Mesodermal cell (in vitro differentiated cells): Measurements from ENCODE around the gene CFC1.
"Not testable (repeated sequence)": the region's sequence is repeated elsewhere in the genome, so short reads cannot be mapped to it uniquely, and the experiment has no call there.

ENCODE experiments used
- H3K27ac ChIP-seq: 2 replicates; pipeline ENCODE4 v1.7.0; 2013; ENCODE audit warnings: mild to moderate bottlenecking, low read depth, low read length, moderate library complexity; ENCODE audit not compliant: severe bottlenecking
- H3K36me3 ChIP-seq: 2 replicates; pipeline ENCODE4 v1.7.1; 2013; ENCODE audit warnings: mild to moderate bottlenecking, low read length, moderate library complexity; ENCODE audit not compliant: control insufficient read depth, insufficient read depth
- H3K4me1 ChIP-seq: one replicate; pipeline ENCODE4 v1.7.1; 2013; ENCODE audit warnings: mild to moderate bottlenecking, low read length; ENCODE audit not compliant: insufficient read depth, control insufficient read depth, poor library complexity, severe bottlenecking
- H3K4me3 ChIP-seq: 2 replicates; pipeline ENCODE4 v1.7.0; 2013; ENCODE audit warnings: low read length, control low read depth, mild to moderate bottlenecking; ENCODE audit not compliant: insufficient read depth, poor library complexity, severe bottlenecking; ENCODE audit errors: extremely low read depth
- H3K9me3 ChIP-seq: 2 replicates; pipeline ENCODE4 v1.7.1; 2013; ENCODE audit warnings: mild to moderate bottlenecking, low read length, moderate library complexity; ENCODE audit not compliant: control insufficient read depth
- WGBS, 2 experiments: methylation state at CpG; one replicate each; pipeline ENCODE4 v1.1.5; 2013; ENCODE audit warnings: missing lambda C conversion rate in 2 of 2; ENCODE audit not compliant: insufficient coverage in 2 of 2; 5-methylcytosine and 5-hydroxymethylcytosine counted together

The CFC1 gene

GRCh38 chr2:130581491-130581890, 17.9 kb downstream of the CFC1 start:
- H3K4me1 ChIP-seq, H3K4me3 ChIP-seq, H3K9me3 ChIP-seq, H3K27ac ChIP-seq, H3K36me3 ChIP-seq: not testable (repeated sequence)
- no CpG with 5 or more reads among the region's 7 CpGs for WGBS, 2 experiments

DNA sequence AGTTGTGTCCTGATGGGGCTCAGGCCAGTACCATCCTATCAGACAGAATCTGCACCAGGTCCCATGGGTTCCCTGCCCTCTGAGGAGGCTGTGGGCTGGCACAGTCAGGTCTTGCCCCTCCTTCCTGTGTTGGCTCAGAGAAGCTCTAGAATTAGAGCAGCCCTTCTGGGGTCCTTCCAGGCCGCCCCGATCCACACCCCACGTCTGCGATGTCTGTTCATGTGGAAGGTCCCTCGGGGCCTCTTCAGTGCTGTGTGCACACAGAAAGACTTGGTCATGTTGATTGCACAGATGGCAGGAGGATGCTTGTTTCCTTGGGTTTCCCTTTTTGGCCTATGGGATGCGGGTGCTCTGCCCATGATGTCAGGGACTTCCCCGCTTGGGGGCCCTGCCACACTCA, 20.3 kb downstream of the CFC1 start:
- not testable (repeated sequence) for H3K27ac ChIP-seq, H3K4me1 ChIP-seq, H3K9me3 ChIP-seq, H3K36me3 ChIP-seq, H3K4me3 ChIP-seq
- no CpG with 5 or more reads among the region's 7 CpGs for WGBS, 2 experiments

GRCh38 chr2:130577559-130577958, 21.8 kb downstream of the CFC1 start:
- not testable (repeated sequence) for H3K4me1 ChIP-seq, H3K9me3 ChIP-seq, H3K4me3 ChIP-seq, H3K36me3 ChIP-seq, H3K27ac ChIP-seq
- no CpG with 5 or more reads among the region's 4 CpGs for WGBS, 2 experiments

DNA sequence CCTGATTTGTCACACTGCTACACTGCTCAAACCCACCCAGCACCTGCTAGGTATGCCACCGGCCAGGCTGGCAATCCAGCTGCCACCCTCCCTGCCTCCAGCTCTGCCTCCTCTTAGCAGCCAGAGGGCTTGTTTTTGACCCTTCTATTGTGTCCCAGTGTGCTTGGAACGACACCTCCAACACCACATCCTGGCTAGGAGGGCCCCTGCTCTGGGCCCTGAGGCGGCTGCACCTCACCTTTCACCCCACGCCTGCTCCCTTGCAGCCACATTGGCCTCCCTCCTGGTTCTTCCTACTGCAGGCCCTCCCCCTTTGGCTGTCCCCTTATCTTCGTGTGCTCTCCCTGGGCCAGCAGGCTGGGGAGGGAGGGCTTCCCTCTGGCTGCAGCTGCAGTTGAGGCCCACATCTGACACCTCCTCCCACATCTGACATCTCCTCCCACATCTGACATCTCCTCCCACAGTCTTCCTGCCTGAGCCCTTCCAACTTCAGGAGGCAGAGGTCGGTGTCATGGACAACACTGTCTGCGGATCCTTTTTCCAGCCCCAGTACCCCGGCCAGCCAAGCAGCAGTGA, 23.1 kb downstream of the CFC1 start:
- no CpG with 5 or more reads among the region's 8 CpGs for WGBS, 2 experiments
- H3K36me3 ChIP-seq, H3K4me3 ChIP-seq, H3K27ac ChIP-seq, H3K4me1 ChIP-seq, H3K9me3 ChIP-seq: not testable (repeated sequence)

DNA sequence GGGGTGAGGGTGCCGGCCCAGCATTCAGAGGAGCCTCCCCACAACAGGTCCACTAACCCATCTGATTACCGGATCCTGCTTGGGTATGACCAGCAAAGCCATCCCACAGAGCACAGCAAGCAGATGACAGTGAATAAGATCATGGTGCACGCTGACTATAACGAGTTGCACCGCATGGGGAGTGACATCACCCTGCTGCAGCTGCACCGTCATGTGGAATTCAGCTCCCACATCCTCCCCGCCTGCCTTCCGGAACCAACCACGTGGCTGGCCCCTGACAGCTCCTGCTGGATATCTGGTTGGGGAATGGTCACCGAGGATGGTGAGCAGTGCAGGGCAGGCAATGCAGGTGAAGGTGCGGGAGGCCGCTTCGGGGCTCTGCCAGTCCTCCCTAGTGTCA, 25.1 kb downstream of the CFC1 start:
- WGBS, 2 experiments: 100% methylated on average over 2 of the region's 13 CpGs; no CpG with 5 or more reads in 1 of the 2 experiments
- H3K36me3 ChIP-seq, H3K27ac ChIP-seq, H3K4me3 ChIP-seq, H3K4me1 ChIP-seq, H3K9me3 ChIP-seq: not testable (repeated sequence)

DNA sequence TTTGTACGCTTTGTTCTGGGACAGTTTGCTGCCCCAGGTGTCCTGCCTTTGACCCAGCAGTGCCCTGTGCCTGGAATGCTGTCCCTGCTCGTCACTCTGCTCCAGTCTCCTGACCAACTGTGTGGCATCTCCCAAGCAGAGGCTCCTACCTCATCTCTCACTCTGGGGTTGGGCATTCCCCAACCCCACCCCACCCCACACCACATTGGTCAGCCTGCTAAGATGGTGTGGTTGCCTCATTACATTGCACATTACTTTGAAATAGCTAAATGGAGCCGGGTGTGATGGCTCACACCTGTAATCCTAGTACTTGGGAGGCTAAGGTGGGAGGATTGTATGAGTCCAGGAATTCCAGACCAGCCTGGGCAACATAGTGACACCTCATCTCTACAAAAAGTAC, 27.4 kb downstream of the CFC1 start:
- not testable (repeated sequence) for H3K9me3 ChIP-seq, H3K4me1 ChIP-seq, H3K36me3 ChIP-seq, H3K27ac ChIP-seq, H3K4me3 ChIP-seq
- no CpG with 5 or more reads among the region's 3 CpGs for WGBS, 2 experiments

DNA sequence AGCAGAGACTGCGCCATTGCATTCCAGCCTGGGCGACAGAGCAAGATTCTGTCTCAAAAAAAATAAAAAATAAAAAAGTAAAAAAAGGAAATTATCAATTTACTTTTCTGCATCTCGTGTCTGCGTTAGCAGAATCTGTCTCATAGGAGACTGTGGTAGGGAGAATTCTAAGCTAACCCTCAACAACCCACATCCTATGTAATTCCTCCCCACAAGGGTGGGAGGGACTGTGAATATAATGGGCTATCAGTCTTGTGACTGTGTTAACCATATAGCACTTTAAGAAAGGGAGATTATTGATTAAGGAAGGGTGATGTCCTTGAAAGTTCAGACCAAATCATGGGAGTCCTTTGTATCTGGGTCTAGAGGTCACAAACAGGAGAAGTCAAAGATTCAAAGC, 33.2 kb downstream of the CFC1 start:
- not testable (repeated sequence) for H3K9me3 ChIP-seq, H3K4me1 ChIP-seq
- WGBS, 2 experiments: no CpG with 5 or more reads among the region's 4 CpGs

DNA sequence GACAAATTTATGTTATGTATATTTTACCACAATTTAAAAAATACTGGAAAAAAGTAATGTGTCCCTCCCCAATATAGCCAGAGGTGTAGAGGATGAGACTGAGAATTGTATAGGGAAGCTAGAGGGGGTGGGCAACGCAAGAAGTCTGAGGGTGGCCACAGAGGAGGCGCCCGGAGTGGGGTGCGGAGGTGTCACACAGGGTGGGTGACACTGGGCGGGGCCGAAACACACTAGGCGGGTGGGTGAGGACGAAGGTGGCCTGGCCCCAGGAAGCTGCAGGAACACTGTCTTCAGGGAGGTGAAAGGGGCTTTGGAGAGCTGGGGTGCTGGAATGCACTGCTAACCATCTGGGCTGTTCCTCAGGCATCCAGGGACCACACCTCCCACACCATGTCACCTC, 42.9 kb downstream of the CFC1 start:
- not testable (repeated sequence) for H3K27ac ChIP-seq, H3K36me3 ChIP-seq, H3K4me3 ChIP-seq, H3K9me3 ChIP-seq, H3K4me1 ChIP-seq
- no CpG with 5 or more reads among the region's 8 CpGs for WGBS, 2 experiments

More for the DNA sequence above, 33.2 kb downstream of the CFC1 start:
- H3K27ac ChIP-seq, H3K4me3 ChIP-seq, H3K36me3 ChIP-seq: not testable (repeated sequence)

GRCh38 chr2:130554178-130554577, 45.2 kb downstream of the CFC1 start:
- not testable (repeated sequence) for H3K36me3 ChIP-seq, H3K9me3 ChIP-seq, H3K27ac ChIP-seq, H3K4me3 ChIP-seq, H3K4me1 ChIP-seq
- WGBS, 2 experiments: no CpG with 5 or more reads among the region's 4 CpGs

- no CpG with 5 or more reads among the region's 27 CpGs for WGBS, 2 experiments
- H3K27ac ChIP-seq, H3K4me3 ChIP-seq, H3K36me3 ChIP-seq, H3K9me3 ChIP-seq, H3K4me1 ChIP-seq: not testable (repeated sequence)
Measured at GRCh38 chr2:130549475-130549874, 49.9 kb downstream of the CFC1 start.

- no CpG with 5 or more reads among the region's 3 CpGs for WGBS, 2 experiments
- not testable (repeated sequence) for H3K9me3 ChIP-seq, H3K36me3 ChIP-seq, H3K4me1 ChIP-seq, H3K4me3 ChIP-seq, H3K27ac ChIP-seq
Measured at GRCh38 chr2:130548418-130548817, 51.0 kb downstream of the CFC1 start.

GRCh38 chr2:130544978-130545377, 54.4 kb downstream of the CFC1 start:
- H3K36me3 ChIP-seq, H3K9me3 ChIP-seq, H3K27ac ChIP-seq, H3K4me3 ChIP-seq, H3K4me1 ChIP-seq: not testable (repeated sequence)
- no CpG with 5 or more reads among the region's 5 CpGs for WGBS, 2 experiments
